IPS-NIHi7 (cell line): ENCODE measurements around the gene DLGAP4.
"Not testable (repeated sequence)": the region's sequence is repeated elsewhere in the genome, so short reads cannot be mapped to it uniquely, and the experiment has no call there.

Experiments used
- DNase-seq: peaks from one replicate; pipeline ENCODE4 v3.0.0; 2012; ENCODE audit warnings: mixed read lengths; ENCODE audit errors: extremely low spot score

Gene DLGAP4

DNA sequence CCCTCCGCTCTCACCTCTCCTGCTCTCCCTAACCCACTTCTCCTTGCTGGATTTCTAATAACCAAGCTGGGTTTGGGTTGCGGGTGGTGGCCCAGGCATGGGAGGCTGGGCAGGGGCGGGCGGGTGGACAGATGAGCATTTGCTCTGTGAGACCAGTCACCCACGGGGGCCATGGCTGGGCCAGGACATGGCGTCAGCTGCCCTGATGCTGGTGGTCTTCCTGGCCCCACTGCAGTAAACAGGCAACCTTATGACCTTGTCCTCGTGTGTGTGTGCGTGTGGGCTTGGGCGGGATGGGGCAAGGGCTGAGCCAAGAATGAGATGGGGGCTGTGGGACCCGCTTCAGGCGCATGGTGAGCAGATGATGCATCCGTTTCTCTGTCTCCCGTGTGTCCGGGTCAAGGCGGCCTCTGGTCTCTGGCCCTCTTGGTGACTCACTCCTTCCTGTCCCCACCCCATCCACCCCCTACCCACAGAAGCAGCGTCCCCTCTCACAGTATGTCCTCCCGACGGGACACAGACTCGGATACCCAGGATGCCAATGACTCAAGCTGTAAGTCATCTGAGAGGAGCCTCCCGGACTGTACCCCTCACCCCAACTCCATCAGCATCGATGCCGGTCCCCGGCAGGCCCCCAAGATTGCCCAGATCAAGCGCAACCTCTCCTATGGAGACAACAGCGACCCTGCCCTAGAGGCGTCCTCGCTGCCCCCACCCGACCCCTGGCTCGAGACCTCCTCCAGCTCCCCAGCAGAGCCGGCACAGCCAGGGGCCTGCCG lies 193.8 kb downstream of the DLGAP4 start:
- DNase-seq, result peak; percentile 20

DNA sequence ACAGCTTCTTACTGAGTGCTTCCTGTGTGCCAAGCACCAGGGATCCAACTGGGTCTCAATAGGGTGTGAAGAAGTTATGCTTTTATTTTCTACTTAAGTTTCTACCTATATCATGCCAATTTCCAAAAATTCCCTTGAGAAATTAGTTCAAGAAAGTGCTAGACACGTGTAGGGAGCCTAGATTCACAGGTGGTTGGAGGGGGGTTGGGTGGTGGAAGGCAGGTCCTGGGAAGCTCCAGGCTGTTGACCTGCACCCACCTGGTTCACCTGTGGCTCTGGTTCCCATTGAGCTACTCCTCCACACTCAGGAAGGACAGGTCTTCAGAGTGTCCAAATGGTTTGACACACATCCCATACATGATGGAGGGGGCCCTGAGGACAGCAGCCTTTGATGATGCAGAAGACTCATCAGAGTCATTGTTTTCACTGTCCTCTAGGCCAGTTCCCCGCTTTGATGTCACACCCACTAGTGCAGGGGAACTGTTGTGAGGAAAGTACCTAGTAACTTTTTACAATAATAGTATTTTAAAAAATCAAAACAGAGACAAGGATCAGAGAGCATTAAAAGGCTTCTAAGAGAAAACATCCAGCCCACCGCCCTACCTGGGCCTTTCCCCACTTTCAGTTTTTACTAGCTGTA lies 195.3 kb downstream of the DLGAP4 start:
- peak; percentile 7 for DNase-seq

DNA sequence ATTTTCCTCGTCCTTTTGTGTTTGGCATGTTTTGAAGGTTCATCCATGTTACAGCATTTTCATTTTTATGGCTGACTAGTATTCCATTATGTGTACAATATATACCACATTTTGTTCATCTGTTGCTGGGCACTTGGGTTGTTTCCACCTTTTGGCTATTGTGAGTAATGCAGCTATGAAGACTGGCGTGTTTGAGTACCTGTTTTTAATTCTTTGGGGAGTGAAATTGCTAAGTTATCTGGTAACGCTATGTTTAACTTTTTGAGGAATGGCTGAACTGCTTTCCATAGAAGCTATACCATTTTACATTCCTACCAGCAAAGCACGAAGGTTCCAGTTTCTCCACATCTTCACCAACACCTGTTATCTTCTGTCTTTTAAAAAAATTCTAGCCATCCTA lies 198.2 kb downstream of the DLGAP4 start:
- no peak for DNase-seq

DNA sequence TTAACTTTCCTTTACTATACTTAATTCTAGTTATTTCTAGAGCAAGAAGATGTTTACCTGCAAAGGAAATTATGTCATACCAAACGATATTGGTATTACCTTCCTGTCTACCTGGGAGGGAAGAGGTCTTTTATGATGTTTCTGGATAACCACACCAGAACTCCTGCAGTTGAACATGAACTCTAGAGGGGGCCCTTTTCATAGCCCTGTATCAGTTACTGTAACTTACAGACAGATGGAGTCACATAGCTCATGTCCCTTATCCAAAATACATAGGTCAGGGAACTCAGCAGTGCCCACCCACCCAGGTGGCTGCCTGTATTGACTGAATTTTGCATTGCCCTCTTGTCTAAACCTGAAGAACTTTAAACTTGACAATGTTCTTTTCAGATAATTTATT lies 200.1 kb downstream of the DLGAP4 start:
- DNase-seq, result no peak

DNA sequence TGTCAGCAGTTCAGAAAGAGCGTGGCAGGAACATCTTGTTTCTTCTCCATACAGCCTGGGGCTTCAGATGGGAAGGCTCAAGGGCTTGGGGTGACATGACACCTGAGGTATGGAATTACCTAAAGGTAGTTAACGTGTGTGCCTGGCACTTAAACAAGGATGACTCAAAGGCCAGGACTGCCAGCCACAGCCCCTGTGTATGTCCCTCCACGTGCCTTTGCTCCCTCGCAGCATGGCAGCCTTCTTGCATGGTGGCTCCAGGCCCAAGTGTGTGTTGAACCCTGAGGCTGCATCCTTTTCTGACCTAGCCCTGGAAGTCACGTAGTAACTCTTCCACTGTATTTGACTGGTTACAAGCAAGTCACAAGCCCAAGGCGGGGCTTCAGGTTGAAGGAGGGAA lies 201.6 kb downstream of the DLGAP4 start:
- no peak for DNase-seq

DNA sequence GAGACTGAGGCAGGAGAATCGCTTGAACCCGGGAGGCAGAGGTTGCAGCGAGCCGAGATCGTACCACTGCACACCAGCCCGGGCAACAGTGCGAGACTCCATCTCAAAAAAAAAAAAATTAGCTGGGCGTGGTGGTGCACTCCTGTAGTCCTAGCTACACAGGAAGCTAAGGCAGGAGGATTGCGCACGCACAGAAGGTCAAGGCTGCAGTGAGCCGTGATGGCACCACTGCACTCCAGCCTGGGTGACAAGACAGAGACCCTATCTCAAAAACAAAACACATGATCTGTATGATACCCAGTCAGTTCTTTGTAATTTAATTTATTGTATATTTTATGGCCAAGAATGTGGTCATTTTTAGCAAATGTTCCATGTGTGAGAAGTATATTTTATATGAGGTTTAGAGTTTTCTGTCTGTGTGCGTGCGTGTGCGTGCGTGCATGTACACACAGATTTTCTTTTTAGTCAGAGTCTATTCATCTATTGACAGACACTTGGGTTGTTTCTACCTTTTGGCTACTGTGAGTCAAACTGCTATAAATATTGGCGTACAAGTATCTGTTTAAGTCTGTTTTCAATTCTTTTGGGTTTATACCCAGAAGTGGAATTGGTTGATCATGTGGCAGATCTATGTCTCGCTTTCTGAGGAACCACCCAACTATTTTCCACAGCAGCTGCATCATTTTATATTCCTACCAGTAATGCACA lies 213.0 kb downstream of the DLGAP4 start:
- no peak for DNase-seq

DNA sequence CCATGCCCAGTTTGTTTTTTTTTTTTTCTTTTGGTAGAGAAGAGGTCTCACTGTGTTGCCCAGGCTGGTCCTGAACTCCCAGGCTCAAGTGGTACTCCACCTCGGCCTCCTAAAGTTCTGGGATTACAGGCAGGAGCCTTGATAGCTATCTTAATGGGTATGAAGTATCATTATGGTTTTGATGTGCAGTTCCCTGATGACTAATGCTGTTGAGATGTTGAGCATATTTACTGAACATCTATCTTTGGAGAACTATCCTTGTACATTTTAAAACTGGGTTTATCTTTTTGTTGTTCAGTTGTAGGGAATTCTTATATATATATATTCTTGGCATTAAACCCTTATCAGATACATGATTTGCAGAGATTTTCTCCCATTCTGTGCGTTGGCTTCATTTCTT lies 213.8 kb downstream of the DLGAP4 start:
- DNase-seq, result no peak

DNA sequence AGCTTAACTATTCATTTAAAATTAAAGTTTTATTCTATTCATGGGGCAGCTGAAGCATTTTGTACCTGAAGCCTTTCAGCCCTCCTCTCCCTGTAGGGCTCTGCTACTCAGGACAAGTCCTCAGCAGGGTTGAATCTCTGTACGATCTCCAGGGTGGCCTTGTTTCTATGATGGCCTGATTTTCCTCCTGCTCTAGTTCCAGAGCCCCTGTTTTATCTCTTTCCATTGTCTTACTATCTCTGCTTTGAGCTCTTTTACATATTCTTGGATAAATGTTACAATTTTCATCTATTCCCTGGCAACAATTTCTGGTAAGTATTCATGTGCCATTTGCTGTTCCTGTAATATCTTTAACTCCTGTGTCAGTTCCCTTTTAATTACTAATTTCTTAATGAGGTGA lies 215.4 kb downstream of the DLGAP4 start:
- DNase-seq, result peak; percentile 7

DNA sequence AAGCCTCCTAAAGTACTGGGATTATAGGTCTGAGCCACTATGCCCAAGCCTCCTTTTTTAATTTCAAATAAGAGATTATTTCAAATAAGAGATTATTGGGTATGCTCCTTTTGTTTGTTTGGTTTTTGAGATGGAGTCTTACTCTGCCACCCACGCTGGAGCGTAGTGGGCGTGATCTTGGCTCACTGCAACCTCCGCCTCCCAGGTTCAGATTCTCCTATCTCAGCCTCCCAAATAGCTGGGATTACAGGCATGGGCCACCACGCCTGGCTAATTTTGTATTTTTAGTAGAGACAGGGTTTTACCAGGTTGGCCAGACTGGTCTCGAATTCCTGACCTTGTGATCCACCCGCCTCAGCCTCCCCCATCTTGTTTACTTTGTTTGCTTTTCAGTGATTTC lies 216.3 kb downstream of the DLGAP4 start:
- not testable (repeated sequence) for DNase-seq

DNA sequence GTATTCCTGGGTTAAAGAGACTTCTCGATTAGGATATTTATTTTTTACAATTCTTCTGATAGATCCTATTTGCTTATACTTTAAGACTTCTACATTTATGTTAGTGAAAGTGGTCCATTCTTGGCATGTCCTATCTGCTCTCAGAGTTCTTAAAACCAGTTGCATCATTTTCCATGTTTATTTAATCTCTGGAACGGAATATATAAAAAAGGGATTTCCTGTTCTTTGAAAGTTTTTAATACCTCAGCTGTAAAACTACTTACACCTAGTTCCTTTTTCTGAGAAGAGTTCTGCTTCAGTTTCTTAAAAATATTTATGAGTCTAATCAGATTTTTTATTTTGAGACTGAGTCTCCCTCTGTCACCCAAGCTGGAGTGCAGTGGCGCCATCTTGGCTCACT lies 217.2 kb downstream of the DLGAP4 start:
- DNase-seq, result no peak

DNA sequence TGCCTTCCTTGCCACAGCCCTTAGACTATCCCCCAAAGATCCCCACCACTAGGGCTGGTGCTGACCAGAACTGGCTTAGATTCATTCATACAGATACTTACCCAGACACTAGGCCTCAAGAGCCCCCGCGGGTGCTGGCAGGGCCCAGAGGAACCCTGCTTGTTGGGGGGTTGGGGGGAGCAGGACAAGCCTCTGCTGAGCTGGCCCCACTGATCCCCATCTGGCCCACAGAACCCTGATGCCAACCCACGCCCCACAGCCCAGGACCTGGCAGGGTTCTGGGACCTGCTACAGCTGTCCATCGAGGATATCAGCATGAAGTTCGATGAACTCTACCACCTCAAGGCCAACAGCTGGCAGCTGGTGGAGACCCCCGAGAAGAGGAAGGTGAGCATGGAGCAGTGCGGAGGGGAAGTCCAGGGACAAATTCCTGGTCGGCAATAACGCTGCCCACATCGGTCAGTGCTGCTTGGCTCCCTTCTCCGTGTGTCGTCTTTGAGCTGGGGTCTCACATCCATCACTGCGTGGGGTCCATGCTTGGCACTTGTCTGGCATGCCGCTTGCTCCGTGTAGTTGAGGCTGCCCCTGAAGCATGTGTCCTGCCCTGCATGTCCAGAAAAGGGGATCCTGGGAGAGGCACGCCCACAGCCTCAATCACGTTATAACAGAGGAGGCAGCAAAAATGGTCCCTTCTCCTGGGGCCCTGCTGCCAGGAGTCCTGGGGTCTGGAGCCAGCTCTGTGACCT lies 219.7 kb downstream of the DLGAP4 start:
- DNase-seq, result no peak

DNA sequence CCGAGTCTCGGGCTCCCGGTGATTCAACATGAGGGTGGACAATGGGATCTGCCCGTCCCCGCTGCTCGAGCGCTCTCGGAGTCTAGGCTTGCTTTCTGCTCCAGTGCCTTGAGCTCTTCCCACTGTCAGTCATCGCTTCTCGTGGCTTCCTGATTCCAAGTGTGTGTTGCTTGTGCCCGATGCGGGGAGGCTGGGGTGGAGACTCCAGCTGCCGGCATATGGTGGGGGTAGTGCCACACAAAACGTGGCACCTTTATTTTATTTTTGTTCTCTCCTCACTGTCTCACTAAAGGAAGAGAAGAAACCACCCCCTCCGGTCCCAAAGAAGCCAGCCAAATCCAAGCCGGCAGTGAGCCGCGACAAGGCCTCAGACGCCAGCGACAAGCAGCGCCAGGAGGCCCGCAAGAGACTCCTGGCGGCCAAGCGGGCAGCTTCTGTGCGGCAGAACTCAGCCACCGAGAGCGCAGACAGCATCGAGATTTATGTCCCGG lies 220.4 kb downstream of the DLGAP4 start:
- DNase-seq, result no peak

DNA sequence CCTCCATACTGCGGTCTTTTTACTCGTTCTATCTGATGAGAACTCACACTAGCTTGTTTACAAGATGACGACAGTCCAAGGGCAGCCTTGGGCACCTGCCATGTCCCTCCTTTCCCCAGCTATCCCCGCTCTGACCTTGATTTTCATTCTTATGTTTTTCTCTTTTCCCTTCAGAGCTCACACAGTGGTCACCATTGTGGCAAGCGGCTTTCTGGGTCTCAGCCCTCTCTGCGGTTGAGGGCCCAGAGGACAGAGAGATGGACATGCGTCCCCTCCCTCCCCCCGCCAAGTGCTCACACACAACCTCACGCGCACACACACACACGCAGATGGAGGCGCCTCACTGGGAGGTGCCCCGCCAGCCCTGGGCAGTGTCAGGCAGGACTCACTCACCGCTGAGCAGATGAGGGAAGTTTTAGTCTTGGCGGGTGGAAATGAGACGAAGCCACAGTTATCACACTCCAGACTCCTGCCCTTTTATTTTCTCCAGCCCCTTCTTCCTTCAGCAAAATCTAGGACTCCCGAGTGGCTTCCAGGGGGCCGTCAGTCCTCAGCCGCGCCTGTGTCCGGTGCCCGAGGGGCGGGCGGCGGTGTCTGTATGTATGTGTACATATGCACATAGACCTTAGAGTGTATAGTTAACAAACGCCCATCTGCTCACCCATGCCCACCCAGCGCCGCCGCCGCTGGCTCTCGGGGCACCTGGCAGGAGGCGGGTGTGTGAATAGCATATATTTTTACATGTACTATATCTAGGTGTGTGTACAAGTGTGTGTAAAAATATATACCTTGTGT lies 221.4 kb downstream of the DLGAP4 start:
- DNase-seq, result no peak

DNA sequence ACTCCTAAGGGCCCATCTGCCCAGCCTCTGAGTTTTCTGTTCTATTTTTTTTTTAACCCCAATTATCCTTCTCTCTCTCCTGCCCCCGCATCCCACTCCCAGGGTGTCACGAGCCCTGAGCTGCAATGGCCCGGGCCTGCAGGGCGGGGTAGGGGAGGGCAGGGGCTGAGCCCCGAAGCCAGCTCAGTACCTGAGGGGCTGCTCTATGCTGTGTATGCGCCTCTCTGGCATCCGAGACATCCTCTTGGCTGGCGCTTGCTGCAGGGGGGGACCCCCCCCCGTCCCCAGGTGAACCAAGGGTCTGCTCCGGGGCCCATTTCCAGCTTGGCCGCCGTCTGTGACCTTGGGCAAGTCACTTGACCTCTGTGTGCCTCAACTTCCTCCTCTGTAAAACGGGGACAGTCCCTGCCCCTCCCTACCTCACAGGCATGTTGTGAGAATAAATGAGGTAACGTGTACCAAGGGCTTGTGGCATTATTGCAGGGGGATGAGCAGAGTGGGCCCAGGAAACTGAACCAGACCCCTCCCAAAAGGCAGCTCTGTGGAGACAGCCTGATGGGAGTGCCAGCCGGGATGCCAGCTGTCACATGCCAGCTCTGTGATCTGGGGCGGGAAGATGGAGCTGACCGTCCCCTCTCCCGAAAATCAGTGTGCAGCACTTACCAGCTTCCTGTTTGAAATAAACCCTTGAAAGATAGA lies 222.2 kb downstream of the DLGAP4 start:
- DNase-seq, result no peak

DNA sequence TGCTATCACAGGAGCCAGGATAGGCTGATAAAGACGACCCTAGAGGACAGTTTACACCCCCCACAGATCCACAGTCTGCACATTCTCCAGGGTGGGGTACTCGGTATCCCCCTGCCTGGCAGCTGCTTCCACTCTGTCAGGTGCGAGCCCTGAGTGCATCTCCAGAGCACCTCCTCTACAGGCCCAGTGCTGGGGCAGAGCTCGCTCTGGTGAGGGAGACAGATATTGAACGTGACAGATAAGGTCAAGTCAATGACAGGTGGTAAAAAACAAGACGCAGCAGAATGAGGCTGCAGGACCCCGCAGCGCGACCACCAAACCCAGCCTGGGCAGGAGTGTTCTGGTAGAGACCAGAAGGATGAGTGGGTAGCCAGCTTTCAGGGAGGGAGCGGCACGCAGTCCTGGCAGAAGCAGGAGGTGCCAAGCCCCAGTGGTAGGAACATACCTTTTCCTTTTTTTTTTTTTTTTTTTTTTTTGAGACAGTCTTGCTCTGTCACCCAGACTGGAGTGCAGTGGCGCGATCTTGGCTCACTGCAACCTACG lies 222.8 kb downstream of the DLGAP4 start:
- no peak for DNase-seq

DNA sequence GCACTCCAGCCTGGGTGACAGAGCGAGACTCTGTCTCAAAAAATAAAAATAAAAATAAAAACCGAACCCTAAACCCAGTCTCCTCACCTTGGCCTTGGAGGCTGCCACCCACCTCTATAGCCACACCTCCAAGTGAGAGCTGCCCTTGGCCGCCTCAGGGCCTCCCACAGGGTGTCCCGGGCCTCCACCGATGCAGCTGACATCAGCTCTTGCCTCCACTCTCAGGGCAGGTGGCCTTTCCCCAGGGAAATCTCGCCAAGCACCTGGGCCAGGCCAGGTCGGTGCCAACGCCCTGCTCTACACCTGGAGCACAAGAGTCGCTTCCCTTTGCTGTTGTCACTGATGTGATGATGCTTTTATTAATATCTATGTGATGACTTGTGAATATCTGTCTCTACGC lies 226.2 kb downstream of the DLGAP4 start:
- no peak for DNase-seq

DNA sequence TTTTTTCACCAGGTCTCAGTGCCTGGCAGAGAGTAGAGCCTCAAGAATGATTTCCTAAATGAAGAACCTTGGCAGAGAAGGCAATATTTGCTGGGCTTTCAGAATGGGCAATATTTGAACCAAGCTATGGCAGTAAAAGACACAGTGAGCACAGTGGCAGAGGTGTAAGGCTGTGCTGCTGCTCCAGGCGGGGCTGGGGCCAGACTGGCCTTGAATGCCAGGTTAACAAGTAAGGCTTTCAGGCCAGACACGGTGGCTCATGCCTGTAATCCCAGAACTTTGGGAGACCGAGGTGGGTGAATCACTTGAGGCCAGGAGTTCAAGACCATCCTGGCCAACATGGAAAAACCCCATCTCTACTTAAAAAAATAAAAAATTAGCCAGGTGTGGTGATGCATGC lies 226.7 kb downstream of the DLGAP4 start:
- DNase-seq, result no peak

DNA sequence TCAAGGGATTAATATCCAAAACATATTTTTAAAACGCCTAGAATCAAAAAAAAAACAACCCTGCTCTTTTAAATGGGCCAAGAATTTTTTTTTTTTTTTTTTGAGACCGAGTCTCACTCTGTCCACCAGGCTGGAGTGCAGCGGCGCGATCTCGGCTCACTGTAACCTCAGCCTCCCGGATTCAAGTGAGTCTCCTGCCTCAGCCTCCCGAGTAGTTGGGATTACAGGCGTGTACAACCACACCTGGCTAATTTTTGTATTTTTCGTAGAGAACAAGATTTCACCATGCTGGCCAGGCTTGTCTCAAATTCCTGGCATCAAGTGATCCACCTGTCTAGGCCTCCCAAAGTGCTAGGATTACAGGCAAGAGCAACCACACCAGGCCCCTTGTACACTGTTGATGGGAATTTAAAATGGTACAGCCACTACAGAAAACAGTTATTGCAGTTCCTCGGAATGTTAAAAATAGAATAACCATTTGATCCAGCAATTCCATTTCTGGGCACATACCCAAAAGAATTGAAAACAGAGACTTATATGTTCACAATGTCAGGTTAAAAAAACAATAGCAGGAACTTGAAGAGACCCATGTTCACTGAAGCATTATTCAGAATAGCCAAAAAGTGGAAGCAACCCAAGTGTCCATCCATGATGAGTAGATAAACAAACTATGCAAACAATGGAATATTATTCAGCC lies 232.0 kb downstream of the DLGAP4 start:
- DNase-seq, result no peak

DNA sequence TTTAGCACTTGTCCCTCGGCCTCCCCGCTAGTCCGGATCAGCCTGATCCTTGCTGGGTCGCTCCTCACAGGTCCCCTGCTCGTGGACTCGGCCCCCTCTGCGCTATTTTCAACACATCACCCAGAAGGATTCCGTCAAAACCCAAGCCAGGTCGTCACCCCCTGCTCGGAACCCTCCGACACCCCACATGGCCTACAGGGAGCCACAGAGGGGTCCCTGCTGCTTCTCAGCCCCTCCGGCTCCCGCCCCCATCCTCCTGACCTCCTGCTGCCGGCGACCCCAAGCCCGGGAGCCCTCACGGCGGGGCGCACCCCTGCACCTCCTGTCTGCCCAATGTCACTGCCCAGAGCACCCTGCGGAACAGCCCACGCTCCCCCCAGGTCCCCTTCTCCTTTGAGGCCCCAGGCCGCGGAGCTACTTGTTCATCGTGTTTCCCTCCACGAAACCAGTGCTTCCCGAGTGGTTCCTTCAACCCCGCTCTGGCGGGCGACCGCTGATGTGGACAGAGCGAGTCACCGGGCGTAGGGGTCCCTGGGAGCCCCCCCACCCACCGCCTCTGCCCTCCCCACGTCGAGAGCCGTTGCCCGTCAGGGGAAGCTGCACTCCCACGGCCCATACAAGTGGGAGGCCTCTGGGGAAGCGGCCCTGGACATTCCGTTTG lies 234.5 kb downstream of the DLGAP4 start:
- DNase-seq, result no peak
